Neuronal stem cell (in vitro differentiated cells): Measurements from ENCODE around the gene GMDS.

ENCODE experiments used
- DNase-seq: peaks from one replicate; pipeline ENCODE4 v3.0.0-alpha.2; 2013; ENCODE audit warnings: low spot score
- H2AFZ ChIP-seq: one replicate; pipeline ENCODE4 v1.6.1; 2013; ENCODE audit warnings: mild to moderate bottlenecking, low read length, inconsistent platforms
- H2AK5ac ChIP-seq: 2 replicates; pipeline ENCODE4 v1.6.1; 2013; ENCODE audit warnings: low read depth, mild to moderate bottlenecking, inconsistent platforms, low read length, moderate library complexity, mixed read lengths
- H2BK120ac ChIP-seq: 2 replicates; pipeline ENCODE4 v1.6.1; 2013; ENCODE audit warnings: low read depth, mild to moderate bottlenecking, inconsistent platforms, low read length, moderate library complexity, mixed read lengths
- H2BK12ac ChIP-seq: one replicate; pipeline ENCODE4 v1.6.1; 2013; ENCODE audit warnings: low read length, inconsistent platforms
- H2BK15ac ChIP-seq: 2 replicates; pipeline ENCODE4 v1.6.1; 2013; ENCODE audit warnings: mild to moderate bottlenecking, low read length, inconsistent platforms, mixed read lengths
- H2BK5ac ChIP-seq: one replicate; pipeline ENCODE4 v1.6.1; 2013; ENCODE audit warnings: inconsistent platforms, mild to moderate bottlenecking, low read length, moderate library complexity
- H3K14ac ChIP-seq: one replicate; pipeline ENCODE4 v1.6.1; 2013; ENCODE audit warnings: low read length, inconsistent platforms
- H3K18ac ChIP-seq: 2 replicates; pipeline ENCODE4 v1.6.1; 2013; ENCODE audit warnings: low read length, inconsistent platforms
- H3K23ac ChIP-seq: 2 replicates; pipeline ENCODE4 v1.6.1; 2013; ENCODE audit warnings: low read depth, mild to moderate bottlenecking, mixed read lengths, low read length, inconsistent platforms; ENCODE audit not compliant: poor library complexity
- H3K27ac ChIP-seq: replicated peaks from 3 replicates; pipeline ENCODE4 v1.5.1; 2013; ENCODE audit warnings: low read length, inconsistent platforms
- H3K27me3 ChIP-seq, 3 experiments: 2 replicates each; pipeline ENCODE4 v1.6.1; 2013; ENCODE audit warnings: low read length in 3 of 3, mild to moderate bottlenecking in 2 of 3, inconsistent platforms in 1 of 3, low read depth in 1 of 3, mixed read lengths in 1 of 3, moderate library complexity in 1 of 3; ENCODE audit not compliant: control insufficient read depth in 3 of 3, insufficient read depth in 3 of 3
- H3K36me3 ChIP-seq, 2 donors: replicated peaks in 1 of 2; 2 replicates each; pipeline ENCODE4 v1.6.1; 2013; ENCODE audit warnings: low read length in 2 of 2; ENCODE audit not compliant: control insufficient read depth in 2 of 2, insufficient read depth in 2 of 2
- H3K4ac ChIP-seq: 2 replicates; pipeline ENCODE4 v1.6.1; 2013; ENCODE audit warnings: inconsistent platforms, mild to moderate bottlenecking, low read length, moderate library complexity
- H3K4me1 ChIP-seq, 2 donors: 1 replicate in 1 of 2; 2 replicates in 1 of 2; pipeline ENCODE4 v1.6.1; 2013; ENCODE audit warnings: low read length in 2 of 2, low read depth in 1 of 2; ENCODE audit not compliant: control insufficient read depth in 2 of 2, insufficient read depth in 1 of 2
- H3K4me2 ChIP-seq: one replicate; pipeline ENCODE4 v1.6.1; 2013; ENCODE audit warnings: mild to moderate bottlenecking, low read length, inconsistent platforms; ENCODE audit not compliant: insufficient read depth, poor library complexity, severe bottlenecking
- H3K4me3 ChIP-seq, 2 donors: 2 replicates each; pipeline ENCODE4 v1.5.1; 2013; ENCODE audit warnings: low read length in 2 of 2, mild to moderate bottlenecking in 2 of 2, inconsistent platforms in 1 of 2, moderate library complexity in 1 of 2
- H3K79me1 ChIP-seq: one replicate; pipeline ENCODE4 v1.6.1; 2013; ENCODE audit warnings: low read depth, mild to moderate bottlenecking, inconsistent platforms, low read length, moderate library complexity
- H3K9ac ChIP-seq: one replicate; pipeline ENCODE4 v1.6.1; 2013; ENCODE audit warnings: mild to moderate bottlenecking, low read depth, low read length, inconsistent platforms; ENCODE audit not compliant: poor library complexity
- H3K9me3 ChIP-seq, 2 donors: replicated peaks in 1 of 2; 2 replicates each; pipeline versions ENCODE3 to v1.6.1; 2013; ENCODE audit warnings: low read length in 2 of 2, mild to moderate bottlenecking in 2 of 2, inconsistent platforms in 1 of 2, low read depth in 1 of 2, mixed read lengths in 1 of 2, moderate library complexity in 1 of 2; ENCODE audit not compliant: control insufficient read depth in 2 of 2, insufficient read depth in 1 of 2
- H4K8ac ChIP-seq: one replicate; pipeline ENCODE4 v1.6.1; 2013; ENCODE audit warnings: low read depth, mild to moderate bottlenecking, inconsistent platforms, low read length, moderate library complexity
- H4K91ac ChIP-seq: one replicate; pipeline ENCODE4 v1.6.1; 2013; ENCODE audit warnings: low read length, low read depth, mild to moderate bottlenecking, inconsistent platforms; ENCODE audit not compliant: poor library complexity
- WGBS, 2 donors: extraction: QIAGEN DNeasy Blood & Tissue Kit; methylation state at CpG; one replicate each; pipeline ENCODE4 v1.1.7; 2013; ENCODE audit warnings: missing lambda C conversion rate in 2 of 2, mixed read lengths in 1 of 2; ENCODE audit not compliant: insufficient read length in 2 of 2, insufficient replicate concordance in 1 of 2; ENCODE audit errors: extremely low coverage in 2 of 2; 5-methylcytosine and 5-hydroxymethylcytosine counted together

Gene GMDS

DNA sequence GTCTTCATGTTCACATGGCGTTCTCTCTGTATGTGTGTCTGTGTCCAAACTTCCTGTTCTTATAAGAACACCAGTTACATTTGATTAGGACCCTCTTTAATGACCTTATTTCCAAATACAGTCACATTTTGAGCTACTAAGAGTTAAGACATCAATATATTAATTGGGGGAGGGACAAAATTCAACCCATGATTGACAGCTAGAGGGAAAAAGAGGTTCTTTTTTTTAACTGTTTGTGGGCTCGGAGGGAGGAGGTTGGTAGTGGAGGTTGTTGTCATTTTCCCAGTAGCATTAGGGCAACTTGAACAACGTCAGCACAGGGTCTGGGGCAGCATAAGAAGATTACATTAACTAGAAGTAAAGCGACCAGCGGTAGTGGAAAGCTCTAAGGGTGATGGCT is 2.3 kb upstream of the GMDS start:
- peaks cover 2 to 6% of the 10 kb centered on the region in 2 donors for H3K4me1 ChIP-seq
- H4K91ac ChIP-seq: no peak overlapping the region
- H2BK5ac ChIP-seq: no peak overlapping the region
- H3K27me3 ChIP-seq: peaks cover 0 to 8% (median 2%) of the 10 kb centered on the region in 3 experiments
- H3K14ac ChIP-seq: no peak overlapping the region
- no peak overlapping the region for H4K8ac ChIP-seq
- H3K36me3 ChIP-seq: peaks cover 0 to 5% of the 10 kb centered on the region in 2 donors
- no peak for DNase-seq
- H3K18ac ChIP-seq: no peak overlapping the region
- no peak overlapping the region for H2BK15ac ChIP-seq
- H3K9me3 ChIP-seq: no peaks in the 10 kb centered on the region
- no peak overlapping the region for H3K9ac ChIP-seq
- H2BK12ac ChIP-seq: no peak overlapping the region
- no peak overlapping the region for H3K23ac ChIP-seq
- no peak overlapping the region for H2AFZ ChIP-seq
- no peak overlapping the region for H2AK5ac ChIP-seq
- no peak overlapping the region for H3K4me3 ChIP-seq
- no peaks in the 10 kb centered on the region for H3K79me1 ChIP-seq
- H3K27ac ChIP-seq: no peak overlapping the region
- H3K4ac ChIP-seq: no peak overlapping the region
- H3K4me2 ChIP-seq: no peak overlapping the region
- no CpG with 5 or more reads among the region's 5 CpGs for WGBS, 2 donors
- no peak overlapping the region for H2BK120ac ChIP-seq

DNA sequence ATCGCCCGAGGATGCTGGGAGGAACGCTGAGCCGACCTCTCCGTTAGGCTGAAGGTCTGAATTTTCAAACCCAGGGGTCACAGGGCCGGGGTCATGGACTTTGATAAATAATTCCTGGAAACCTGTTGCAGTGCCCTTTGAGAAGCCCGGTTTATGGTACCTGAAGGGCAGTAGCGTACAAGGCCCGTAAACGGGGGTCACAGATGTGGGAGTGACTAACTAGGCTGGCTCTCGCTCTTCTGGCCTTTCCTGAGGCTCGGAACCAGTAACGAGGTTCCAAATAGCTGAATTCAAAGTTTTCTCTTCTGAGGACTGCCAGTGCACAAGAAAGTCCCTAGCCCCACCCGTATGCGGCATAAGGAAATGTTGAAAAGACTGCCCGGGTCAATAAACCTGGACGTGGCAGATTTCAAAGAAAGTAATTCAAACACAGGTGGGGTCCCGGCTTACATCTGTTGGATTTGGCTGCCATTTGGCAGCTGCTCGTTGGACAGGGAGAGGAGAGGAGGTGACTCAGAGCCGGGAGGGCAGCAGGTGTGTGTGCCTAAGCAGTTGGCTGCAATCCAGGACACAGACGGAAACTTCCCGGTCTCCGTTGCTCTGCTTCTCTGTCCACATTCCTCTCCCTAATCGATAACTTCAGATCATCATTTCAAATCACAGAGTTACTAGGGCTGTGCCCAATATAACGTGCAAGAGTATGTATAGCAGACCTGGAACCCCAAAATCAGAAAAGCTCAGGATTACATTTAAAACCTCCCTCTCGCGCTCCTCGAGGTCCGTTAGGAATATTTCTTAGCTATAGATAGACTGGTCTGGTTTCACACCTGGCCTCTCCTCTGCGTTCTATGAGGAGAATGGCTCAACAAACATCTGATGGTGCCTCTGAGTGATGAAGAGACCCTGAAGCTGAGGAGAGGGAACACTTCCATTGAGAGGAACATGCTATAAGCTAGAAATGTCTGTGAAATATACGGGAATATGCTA is 765 bp upstream of the GMDS start:
- H2AFZ ChIP-seq: peak overlapping the region; percentile 100
- WGBS, 2 donors: no CpG with 5 or more reads among the region's 31 CpGs
- H3K4me1 ChIP-seq: peaks cover 2 to 6% of the 10 kb centered on the region in 2 donors
- no peak overlapping the region for H3K27ac ChIP-seq
- no peak overlapping the region for H4K8ac ChIP-seq
- H3K27me3 ChIP-seq: peaks cover 0 to 8% (median 2%) of the 10 kb centered on the region in 3 experiments
- H2BK15ac ChIP-seq: no peak overlapping the region
- H3K9me3 ChIP-seq: no peaks in the 10 kb centered on the region
- no peak overlapping the region for H3K4ac ChIP-seq
- DNase-seq: no peak
- no peak overlapping the region for H2AK5ac ChIP-seq
- H2BK5ac ChIP-seq: no peak overlapping the region
- H2BK12ac ChIP-seq: no peak overlapping the region
- H3K36me3 ChIP-seq: peaks cover 0 to 5% of the 10 kb centered on the region in 2 donors
- no peak overlapping the region for H3K14ac ChIP-seq
- H2BK120ac ChIP-seq: no peak overlapping the region
- H3K79me1 ChIP-seq: no peaks in the 10 kb centered on the region
- peak overlapping the region; percentile 94 for H3K18ac ChIP-seq
- H3K23ac ChIP-seq: peak overlapping the region; percentile 89
- no peak overlapping the region for H3K9ac ChIP-seq
- peak overlapping the region; percentile 79 for H3K4me2 ChIP-seq
- H3K4me3 ChIP-seq: peak overlapping the region; percentile 78 to 80
- no peak overlapping the region for H4K91ac ChIP-seq

DNA sequence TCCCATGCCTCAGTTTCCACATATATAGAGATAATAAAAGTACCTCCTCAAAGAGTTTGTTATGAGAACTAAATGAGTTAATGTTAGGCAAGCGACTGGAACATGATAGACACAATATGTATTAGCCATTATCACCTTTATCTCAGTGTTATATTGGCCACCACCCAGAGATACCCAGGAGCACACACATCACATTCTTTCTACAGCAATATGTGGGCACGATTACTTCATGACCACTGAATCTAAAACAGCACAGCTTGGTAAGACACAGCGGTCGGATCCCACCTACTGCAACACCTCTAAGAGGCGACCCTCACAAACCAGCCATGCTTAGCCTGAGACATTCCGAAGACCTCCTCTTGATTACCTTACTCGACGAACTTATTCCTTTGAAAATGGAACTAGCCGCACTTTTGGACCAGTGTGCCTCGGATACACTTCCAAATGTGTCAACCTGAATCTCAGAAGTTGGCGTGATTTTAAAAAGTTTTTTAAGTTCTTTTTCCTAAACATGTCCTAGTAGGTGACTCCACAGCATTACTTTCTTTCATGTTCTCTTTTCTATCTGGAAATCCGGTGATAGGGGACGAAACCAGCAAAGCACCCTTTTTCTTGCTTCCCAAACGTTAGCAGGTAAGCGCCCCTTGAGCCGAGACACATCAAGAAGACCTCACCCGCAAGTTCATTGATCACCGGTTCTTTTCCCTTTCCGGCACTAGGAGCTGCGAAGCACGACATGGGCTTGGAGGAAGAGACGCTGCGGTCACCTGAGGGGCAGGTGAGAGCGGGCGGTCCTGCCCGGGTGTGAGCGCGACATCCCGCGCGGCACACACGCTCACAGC is 923 bp downstream of the GMDS start:
- WGBS, 2 donors: no CpG with 5 or more reads among the region's 32 CpGs
- Histone ChIP-seq H2AK5ac (no peak overlapping the region), H3K23ac (peak overlapping the region; percentile 89), H2BK5ac (no peak overlapping the region), H4K91ac (peak overlapping the region; percentile 27), H2BK15ac (no peak overlapping the region), H2BK120ac (no peak overlapping the region), H3K9me3 (no peaks in the 10 kb centered on the region), H2AFZ (peak overlapping the region; percentile 100), H3K9ac (peak overlapping the region; percentile 93), H3K36me3 (no peaks in the 10 kb centered on the region), H3K18ac (no peak overlapping the region), H4K8ac (no peak overlapping the region), H3K14ac (peak overlapping the region; percentile 42), H3K4ac (no peak overlapping the region), H2BK12ac (no peak overlapping the region), H3K79me1 (no peaks in the 10 kb centered on the region), H3K4me2 (peak overlapping the region; percentile 86), H3K4me1 (peaks cover 2 to 6% of the 10 kb centered on the region in 2 donors), H3K27ac (no peak overlapping the region), H3K27me3 (peaks cover 0 to 8% (median 2%) of the 10 kb centered on the region in 3 experiments), H3K4me3 (peak overlapping the region; percentile 80 to 95)
- DNase-seq: no peak
